ENCODE results near the gene KRTAP21-2.
"Not testable (repeated sequence)": the region's sequence is repeated elsewhere in the genome, so short reads cannot be mapped to it uniquely, and the experiment has no call there.

KRTAP21-2 gene

GRCh38 chr21:30747159-30747558 lies at the start of gene KRTAP21-2:
Gene KRTAP21-2, minus strand, starts transcription at chr21:30747259. Its CDS starts 57 bp downstream, at chr21:30747202.
- no peak within 1 kb of the TSS for H3K4me3 ChIP-seq (ENCODE audit: low read length)
- no peak for DNase-seq (ENCODE audit: low read depth)
- no peak for TF ChIP-seq CTCF (conservative IDR thresholded peaks at IDR 0.05; ENCODE audit: low read length)

GRCh38 chr21:30793581-30794314 lies 46.7 kb upstream of the KRTAP21-2 start:
- no peak for TF ChIP-seq CTCF (conservative IDR thresholded peaks at IDR 0.05; ENCODE audit: low read length)
- no peak overlapping the region for H3K4me3 ChIP-seq (ENCODE audit: low read length)
- no peak for DNase-seq (ENCODE audit: low read depth)

GRCh38 chr21:30779249-30779648 lies 32.2 kb upstream of the KRTAP21-2 start:
- DNase-seq (ENCODE audit: low read depth) = no peak
- no peak for TF ChIP-seq CTCF (conservative IDR thresholded peaks at IDR 0.05; ENCODE audit: low read length)
- H3K4me3 ChIP-seq (ENCODE audit: low read length) = no peak overlapping the region

DNA sequence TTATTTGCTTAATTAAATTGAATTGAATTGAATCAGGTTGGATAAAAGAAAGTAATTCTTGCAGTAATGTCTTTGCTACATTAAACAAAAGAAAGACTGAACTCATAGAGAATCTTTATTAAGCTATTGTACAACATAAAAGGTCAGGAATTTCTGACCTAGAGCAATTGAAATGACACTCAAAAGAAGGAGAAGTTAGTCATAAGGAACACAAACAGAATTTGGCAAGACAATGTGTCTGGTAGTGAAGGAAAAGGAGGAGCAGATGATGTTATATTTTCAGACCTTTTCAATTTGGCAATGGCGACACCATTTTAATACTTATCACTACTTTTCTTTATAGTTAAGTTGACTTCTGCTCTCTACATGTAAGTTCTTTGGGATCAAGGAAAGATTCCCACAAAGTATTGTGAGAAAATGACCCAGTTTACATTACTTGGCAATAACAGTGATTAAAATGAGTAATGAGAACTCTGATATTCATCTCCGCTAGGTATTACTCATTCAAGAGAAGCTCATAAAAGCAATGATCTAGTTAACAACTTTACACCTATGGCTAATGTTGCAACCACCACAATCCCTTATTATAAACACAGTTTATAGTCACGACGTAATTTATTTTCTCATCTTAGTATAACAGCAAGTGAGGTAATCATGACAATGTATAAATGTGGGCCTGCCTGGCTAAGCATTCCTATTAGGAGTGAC lies 22.8 kb upstream of the KRTAP21-2 start:
- no peak overlapping the region for H3K4me3 ChIP-seq (ENCODE audit: low read length)
- no peak for TF ChIP-seq CTCF (conservative IDR thresholded peaks at IDR 0.05; ENCODE audit: low read length)
- DNase-seq (ENCODE audit: low read depth) = no peak

DNA sequence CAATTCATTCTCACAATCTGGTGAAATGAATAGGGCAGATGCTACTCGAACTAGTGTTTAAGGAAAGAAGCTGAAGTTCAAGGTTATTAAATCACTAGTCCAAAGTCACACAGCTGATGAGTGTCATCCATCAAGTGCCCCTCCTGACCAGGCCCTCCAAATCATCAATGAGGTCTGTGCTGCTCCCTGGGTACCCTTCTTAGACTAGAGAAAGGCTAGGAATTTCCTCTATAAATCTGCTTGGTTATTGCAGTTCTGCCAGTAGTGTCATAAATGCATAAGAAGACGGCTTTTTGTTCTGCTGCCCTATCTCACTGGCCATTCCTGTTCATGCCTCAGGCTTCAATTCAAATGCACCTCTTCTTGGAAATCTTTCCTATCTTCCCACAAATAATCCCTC lies 13.7 kb upstream of the KRTAP21-2 start:
- TF ChIP-seq CTCF (conservative IDR thresholded peaks at IDR 0.05; ENCODE audit: low read length) = no peak
- no peak overlapping the region for H3K4me3 ChIP-seq (ENCODE audit: low read length)
- DNase-seq (ENCODE audit: low read depth) = no peak

GRCh38 chr21:30758306-30758705 lies 11.2 kb upstream of the KRTAP21-2 start:
- DNase-seq (ENCODE audit: low read depth) = no peak
- H3K4me3 ChIP-seq (ENCODE audit: low read length) = no peak overlapping the region
- no peak for TF ChIP-seq CTCF (conservative IDR thresholded peaks at IDR 0.05; ENCODE audit: low read length)

DNA sequence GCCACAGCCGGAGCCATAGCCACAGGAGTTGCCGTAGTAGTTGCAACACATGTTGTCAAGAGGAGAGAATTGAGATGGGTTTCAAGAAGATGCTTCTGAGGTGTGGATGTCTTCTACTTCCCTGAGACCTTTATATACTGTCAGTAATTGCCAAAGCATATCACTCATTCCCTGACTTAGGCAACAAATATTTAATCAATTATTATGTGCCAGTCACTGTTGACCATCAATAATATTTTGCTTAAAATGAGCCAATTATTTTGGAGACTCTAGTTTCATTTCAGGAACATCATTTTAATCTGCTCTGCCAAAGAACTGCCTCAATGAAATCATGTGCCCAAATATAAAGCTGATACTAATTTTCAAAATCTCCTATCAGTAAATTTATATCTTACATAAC lies 8.3 kb upstream of the KRTAP21-2 start, which contains the start of gene KRTAP21-1:
Gene KRTAP21-1 (minus strand): TSS at position 101 of the 400 bp plus-strand sequence. CDS start 50 bp downstream, at position 51.
- not testable (repeated sequence) for DNase-seq (ENCODE audit: low read depth); H3K4me3 ChIP-seq (ENCODE audit: low read length)

All from AG10803 (cell line).